ENCODE results near the gene CNKSR3.

GRCh38 chr6:154476494-154476893, 34.0 kb downstream of the CNKSR3 start:
- TF ChIP-seq EZH2 (IDR thresholded peaks at IDR 0.05) (no peak), CTCF (IDR thresholded peaks at IDR 0.05) (no peak)
